Measurements from ENCODE around the gene DNAJC18. TPM values are rescaled to one million over a fixed set of nuclear protein-coding genes. Genes with fewer than 3 reads are reported as not detected.

DNAJC18 gene
- total and polyA plus RNA-seq, 5 donors = 5.6 to 24.9 (median 14.8) TPM

GRCh38 chr5:139460455-139460854, 21.1 kb upstream of the DNAJC18 start:
- no peaks in the 10 kb centered on the region for H3K4me1 ChIP-seq (ENCODE audit: control insufficient read depth, insufficient read depth, low read length)
- no peak overlapping the region for H3K4me3 ChIP-seq (ENCODE audit: low read length)
- DNase-seq = no peak
- no peaks in the 10 kb centered on the region for H3K27me3 ChIP-seq (ENCODE audit: control insufficient read depth, insufficient read depth)
- intact Hi-C loops (cut with DNase I) = no loop called here
- peak overlapping the region; percentile 40 for H3K27ac ChIP-seq (ENCODE audit: low read length)
- no peaks in the 10 kb centered on the region for H3K9me3 ChIP-seq (ENCODE audit: control insufficient read depth, low read length)
- 69% methylated on average over 1 of the region's 1 CpG for WGBS
- no peak for ATAC-seq

DNA sequence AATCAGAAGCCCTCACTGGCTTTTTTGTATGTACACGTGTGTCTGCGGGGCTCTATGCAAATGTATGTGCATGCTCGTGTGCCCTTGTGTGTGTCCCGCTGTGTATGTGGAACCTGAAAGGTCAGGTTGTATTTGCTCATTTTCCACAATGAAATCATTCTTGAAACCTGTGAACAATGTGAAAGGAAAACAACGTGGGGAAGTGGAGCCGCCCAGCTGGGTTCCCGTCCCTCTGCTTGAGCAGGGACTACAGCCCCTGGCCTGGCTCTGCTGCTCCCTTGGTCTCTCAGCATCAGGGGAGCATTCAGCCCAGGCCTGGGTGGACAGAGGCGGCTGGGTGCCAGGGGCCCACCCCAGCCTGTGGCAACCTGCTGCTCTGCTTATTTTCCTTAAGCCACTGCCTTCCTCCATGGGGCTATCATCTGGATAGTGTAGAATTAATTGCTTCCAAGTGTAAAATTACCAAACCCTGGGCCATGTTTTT, 20.2 kb upstream of the DNAJC18 start:
- H3K4me1 ChIP-seq (ENCODE audit: control insufficient read depth, insufficient read depth, low read length) = no peaks in the 10 kb centered on the region
- H3K4me3 ChIP-seq (ENCODE audit: low read length) = no peak overlapping the region
- WGBS = 67% methylated on average over 8 of the region's 8 CpGs
- H3K27me3 ChIP-seq (ENCODE audit: control insufficient read depth, insufficient read depth) = no peaks in the 10 kb centered on the region
- peak; percentile 67 to 77 (median 70) for DNase-seq
- ATAC-seq = peak; percentile 62 to 85
- peak overlapping the region; percentile 59 for H3K27ac ChIP-seq (ENCODE audit: low read length)
- intact Hi-C loops (cut with DNase I) = no loop called here
- H3K9me3 ChIP-seq (ENCODE audit: control insufficient read depth, low read length) = no peaks in the 10 kb centered on the region

GRCh38 chr5:139458580-139459407, 19.5 kb upstream of the DNAJC18 start:
- intact Hi-C loops (cut with DNase I) = no loop called here
- Histone ChIP-seq H3K9me3 (ENCODE audit: control insufficient read depth, low read length) (no peaks in the 10 kb centered on the region), H3K27me3 (ENCODE audit: control insufficient read depth, insufficient read depth) (no peaks in the 10 kb centered on the region), H3K4me3 (ENCODE audit: low read length) (no peak overlapping the region), H3K4me1 (ENCODE audit: control insufficient read depth, insufficient read depth, low read length) (no peaks in the 10 kb centered on the region), H3K27ac (ENCODE audit: low read length) (peak overlapping the region; percentile 80)
- WGBS = 57% methylated on average over 8 of the region's 8 CpGs
- ATAC-seq = peak; percentile 47 to 81
- peak in 2 of 3 donors; percentile 48 to 78 for DNase-seq

DNA sequence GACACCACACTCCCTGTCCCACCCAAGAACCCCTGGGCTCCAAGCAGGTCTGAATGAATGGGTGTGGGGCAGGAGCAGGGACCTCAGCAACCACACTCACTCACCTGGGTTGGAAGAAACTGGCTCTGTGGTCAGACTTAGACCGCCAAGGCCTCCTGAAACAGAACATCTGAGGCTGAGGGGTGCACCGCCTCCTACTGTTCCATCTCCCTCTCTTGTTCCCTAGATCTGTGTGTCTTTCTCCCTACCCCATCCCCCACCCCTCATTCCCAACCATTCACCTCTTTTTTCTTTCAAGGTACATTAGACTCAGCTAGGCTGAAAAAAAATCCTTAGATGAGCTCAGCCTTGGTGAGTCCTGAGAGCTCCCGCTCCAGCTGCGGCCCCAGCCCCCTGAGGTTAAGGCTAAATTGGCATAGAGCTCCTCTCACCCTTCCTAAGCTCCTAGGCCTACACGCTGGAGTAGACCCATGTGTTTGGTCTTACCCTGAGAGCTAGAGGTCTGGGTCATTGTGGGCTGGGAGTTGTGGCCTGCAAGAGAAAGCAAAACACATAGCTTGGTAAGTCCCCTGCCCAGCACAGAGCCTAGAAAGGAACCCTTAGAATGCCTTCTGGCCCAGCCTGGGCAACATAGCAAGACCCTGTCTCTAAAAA, 18.5 kb upstream of the DNAJC18 start:
- H3K4me1 ChIP-seq (ENCODE audit: control insufficient read depth, insufficient read depth, low read length) = no peaks in the 10 kb centered on the region
- H3K27ac ChIP-seq (ENCODE audit: low read length) = no peak overlapping the region
- H3K9me3 ChIP-seq (ENCODE audit: control insufficient read depth, low read length) = no peaks in the 10 kb centered on the region
- intact Hi-C loops (cut with DNase I) = no loop called here
- WGBS = 95% methylated on average over 5 of the region's 5 CpGs
- no peaks in the 10 kb centered on the region for H3K27me3 ChIP-seq (ENCODE audit: control insufficient read depth, insufficient read depth)
- DNase-seq = no peak
- H3K4me3 ChIP-seq (ENCODE audit: low read length) = no peak overlapping the region
- ATAC-seq = no peak

- WGBS = 94% methylated on average over 5 of the region's 5 CpGs
- Histone ChIP-seq H3K9me3 (ENCODE audit: control insufficient read depth, low read length) (no peaks in the 10 kb centered on the region), H3K4me3 (ENCODE audit: low read length) (no peak overlapping the region), H3K27me3 (ENCODE audit: control insufficient read depth, insufficient read depth) (no peaks in the 10 kb centered on the region), H3K27ac (ENCODE audit: low read length) (no peak overlapping the region), H3K4me1 (ENCODE audit: control insufficient read depth, insufficient read depth, low read length) (no peaks in the 10 kb centered on the region)
- no peak for DNase-seq
- ATAC-seq = no peak
- intact Hi-C loops (cut with DNase I) = no loop called here
These were observed 17.9 kb upstream of the DNAJC18 start for GRCh38 chr5:139457241-139457640.

- no peak overlapping the region for H3K27ac ChIP-seq (ENCODE audit: low read length)
- intact Hi-C loops (cut with DNase I) = no loop called here
- no peaks in the 10 kb centered on the region for H3K9me3 ChIP-seq (ENCODE audit: control insufficient read depth, low read length)
- no peaks in the 10 kb centered on the region for H3K27me3 ChIP-seq (ENCODE audit: control insufficient read depth, insufficient read depth)
- no peak overlapping the region for H3K4me3 ChIP-seq (ENCODE audit: low read length)
- ATAC-seq = no peak
- no peak for DNase-seq
- 88% methylated on average over 12 of the region's 12 CpGs for WGBS
- no peaks in the 10 kb centered on the region for H3K4me1 ChIP-seq (ENCODE audit: control insufficient read depth, insufficient read depth, low read length)
These were observed 17.5 kb upstream of the DNAJC18 start for GRCh38 chr5:139456776-139457175.

DNA sequence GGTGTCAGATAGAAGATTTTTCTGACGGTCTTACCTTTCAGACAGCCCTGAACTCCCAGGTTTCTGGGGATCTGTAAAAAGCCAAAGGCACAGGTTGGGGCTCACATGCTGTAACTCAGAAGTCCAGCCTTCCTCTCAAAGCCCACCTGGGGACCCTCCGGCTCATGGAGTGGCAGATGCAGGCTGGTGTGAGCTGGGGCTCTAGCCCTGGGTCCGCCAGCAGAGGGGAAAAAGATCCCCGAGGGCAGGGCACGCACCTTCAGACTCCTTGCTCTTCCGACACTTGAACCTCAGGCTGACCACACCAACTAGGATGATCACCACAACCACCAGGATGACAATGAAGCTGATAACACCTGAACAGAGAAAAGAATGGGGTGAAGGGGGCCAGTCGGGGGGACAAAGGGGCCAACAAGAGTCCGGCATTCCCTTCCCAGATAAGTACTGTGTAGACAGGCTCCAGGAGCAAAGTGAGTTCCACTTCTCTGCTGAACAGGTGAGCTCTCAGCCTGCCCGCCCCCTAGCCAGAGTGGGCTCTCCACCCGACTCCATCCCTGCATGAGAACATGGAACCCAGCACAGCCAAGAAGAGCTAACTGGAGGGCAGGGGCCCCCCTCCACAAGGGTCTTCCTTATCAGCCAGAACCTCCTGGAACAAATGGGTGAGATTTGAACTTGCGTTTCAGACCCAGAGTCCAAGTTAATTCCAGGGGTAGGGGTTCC, 15.4 kb upstream of the DNAJC18 start:
- Histone ChIP-seq H3K4me3 (ENCODE audit: low read length) (no peak overlapping the region), H3K27ac (ENCODE audit: low read length) (no peak overlapping the region), H3K4me1 (ENCODE audit: control insufficient read depth, insufficient read depth, low read length) (no peaks in the 10 kb centered on the region), H3K9me3 (ENCODE audit: control insufficient read depth, low read length) (no peaks in the 10 kb centered on the region), H3K27me3 (ENCODE audit: control insufficient read depth, insufficient read depth) (no peaks in the 10 kb centered on the region)
- 90% methylated on average over 11 of the region's 11 CpGs for WGBS
- no peak for ATAC-seq
- no peak for DNase-seq
- intact Hi-C loops (cut with DNase I) = no loop called here

DNA sequence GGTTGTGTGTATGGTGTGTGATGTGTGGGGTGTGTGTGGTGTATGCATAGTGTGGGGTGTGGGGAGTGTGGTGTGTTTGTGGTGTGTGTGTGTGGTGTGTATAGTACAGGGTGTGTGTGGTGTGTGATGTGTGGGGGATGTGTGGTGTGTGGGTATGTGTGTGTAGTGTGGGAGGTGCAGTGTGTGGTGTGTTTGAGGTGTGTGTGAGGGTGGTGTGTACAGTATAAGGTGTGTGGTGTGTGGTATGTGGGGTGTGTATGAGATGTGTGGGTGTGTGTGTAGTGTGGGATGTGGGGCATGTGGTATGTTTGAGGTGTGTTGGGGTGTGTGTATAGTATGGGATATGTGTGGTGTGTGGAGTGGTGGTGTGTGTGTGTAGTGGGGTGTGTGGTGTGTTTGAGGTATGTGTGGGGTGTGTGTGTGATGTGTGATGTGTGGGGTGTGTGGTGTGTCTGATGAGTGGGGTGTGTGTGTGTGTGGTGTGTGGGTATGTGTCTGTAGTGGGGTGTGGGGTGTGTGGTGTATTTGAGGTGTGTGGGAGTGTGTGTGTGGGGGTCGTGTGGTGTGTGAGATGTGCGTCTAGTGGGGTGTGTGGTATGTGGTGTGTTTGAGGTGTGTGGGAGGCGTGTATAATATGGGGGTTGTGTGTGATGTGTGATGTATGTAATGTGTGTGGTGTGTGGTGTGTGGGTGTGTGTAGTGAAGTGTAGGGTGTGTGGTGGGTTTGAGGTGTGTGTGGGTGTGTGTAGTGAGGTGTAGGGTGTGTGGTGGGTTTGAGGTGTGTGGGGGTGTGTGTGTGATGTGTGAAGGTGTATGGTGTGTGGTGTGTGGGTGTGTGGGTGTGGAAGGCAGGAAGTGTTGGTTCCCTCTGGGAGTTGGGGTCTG, 14.6 kb upstream of the DNAJC18 start:
- no peak overlapping the region for H3K27ac ChIP-seq (ENCODE audit: low read length)
- no peaks in the 10 kb centered on the region for H3K27me3 ChIP-seq (ENCODE audit: control insufficient read depth, insufficient read depth)
- intact Hi-C loops (cut with DNase I) = no loop called here
- H3K4me1 ChIP-seq (ENCODE audit: control insufficient read depth, insufficient read depth, low read length) = no peaks in the 10 kb centered on the region
- H3K4me3 ChIP-seq (ENCODE audit: low read length) = no peak overlapping the region
- WGBS = 86% methylated on average over 3 of the region's 3 CpGs
- no peak for ATAC-seq
- DNase-seq = no peak
- no peaks in the 10 kb centered on the region for H3K9me3 ChIP-seq (ENCODE audit: control insufficient read depth, low read length)

- ATAC-seq (peak; percentile 19 to 39), DNase-seq (no peak)
- H3K4me1 ChIP-seq (ENCODE audit: control insufficient read depth, insufficient read depth, low read length) = no peaks in the 10 kb centered on the region
- no peak overlapping the region for H3K27ac ChIP-seq (ENCODE audit: low read length)
- no peaks in the 10 kb centered on the region for H3K9me3 ChIP-seq (ENCODE audit: control insufficient read depth, low read length)
- intact Hi-C loops (cut with DNase I) = no loop called here
- H3K4me3 ChIP-seq (ENCODE audit: low read length) = no peak overlapping the region
- no peaks in the 10 kb centered on the region for H3K27me3 ChIP-seq (ENCODE audit: control insufficient read depth, insufficient read depth)
- WGBS = 82% methylated on average over 3 of the region's 3 CpGs
These were observed 12.7 kb upstream of the DNAJC18 start for GRCh38 chr5:139451878-139452660.

DNA sequence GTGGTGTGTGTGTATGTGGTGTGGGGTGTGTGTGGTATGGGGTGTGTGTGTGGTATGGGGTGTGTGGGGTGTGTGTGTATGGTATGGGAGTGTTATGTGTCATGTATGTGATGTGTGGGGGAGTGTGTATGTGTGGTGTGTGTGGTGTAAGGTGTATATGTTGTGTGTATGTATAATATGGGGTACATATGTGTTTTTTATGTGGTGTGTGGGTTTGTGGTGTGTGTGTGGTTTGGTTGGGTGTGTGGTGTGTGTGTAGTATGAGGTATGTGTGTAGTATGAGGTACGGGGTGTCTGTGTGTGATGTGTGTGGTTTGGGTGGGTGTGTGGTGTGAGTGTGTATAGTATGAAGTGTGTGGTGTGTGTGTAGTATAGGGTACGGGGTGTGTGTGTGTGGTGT, 11.9 kb upstream of the DNAJC18 start:
- intact Hi-C loops (cut with DNase I) = no loop called here
- Histone ChIP-seq H3K4me1 (ENCODE audit: control insufficient read depth, insufficient read depth, low read length) (no peaks in the 10 kb centered on the region), H3K27ac (ENCODE audit: low read length) (no peak overlapping the region), H3K4me3 (ENCODE audit: low read length) (no peak overlapping the region), H3K9me3 (ENCODE audit: control insufficient read depth, low read length) (no peaks in the 10 kb centered on the region), H3K27me3 (ENCODE audit: control insufficient read depth, insufficient read depth) (no peaks in the 10 kb centered on the region)
- 95% methylated on average over 2 of the region's 2 CpGs for WGBS
- no peak for DNase-seq
- ATAC-seq = no peak
